ENCODE measurements around the gene INSRR.

DNA sequence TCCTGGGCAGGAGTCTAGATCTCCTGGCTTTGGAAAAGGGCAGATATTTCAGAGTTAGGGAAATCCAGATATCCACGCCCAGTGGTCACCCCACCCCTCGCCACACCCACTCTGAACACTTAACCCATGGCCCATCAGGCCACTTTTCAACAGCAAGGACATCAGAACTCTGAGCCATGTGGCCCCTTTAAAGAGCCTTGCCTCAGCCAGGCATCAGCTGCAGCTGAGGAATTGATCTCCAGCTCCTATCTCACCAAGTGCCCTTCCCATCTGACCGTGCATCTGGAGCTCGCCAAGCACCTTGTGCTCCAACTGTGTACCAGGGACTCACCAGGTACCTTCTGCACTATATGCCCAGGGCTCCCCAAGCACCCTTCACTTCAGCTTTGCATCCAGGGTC, 22.0 kb downstream of the INSRR start:
- TF ChIP-seq, protein P1, sequence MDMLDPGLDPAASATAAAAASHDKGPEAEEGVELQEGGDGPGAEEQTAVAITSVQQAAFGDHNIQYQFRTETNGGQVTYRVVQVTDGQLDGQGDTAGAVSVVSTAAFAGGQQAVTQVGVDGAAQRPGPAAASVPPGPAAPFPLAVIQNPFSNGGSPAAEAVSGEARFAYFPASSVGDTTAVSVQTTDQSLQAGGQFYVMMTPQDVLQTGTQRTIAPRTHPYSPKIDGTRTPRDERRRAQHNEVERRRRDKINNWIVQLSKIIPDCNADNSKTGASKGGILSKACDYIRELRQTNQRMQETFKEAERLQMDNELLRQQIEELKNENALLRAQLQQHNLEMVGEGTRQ (IDR thresholded peaks at IDR 0.05; ENCODE audit: low read depth, low read length) = no peak
- TF ChIP-seq, protein P2, sequence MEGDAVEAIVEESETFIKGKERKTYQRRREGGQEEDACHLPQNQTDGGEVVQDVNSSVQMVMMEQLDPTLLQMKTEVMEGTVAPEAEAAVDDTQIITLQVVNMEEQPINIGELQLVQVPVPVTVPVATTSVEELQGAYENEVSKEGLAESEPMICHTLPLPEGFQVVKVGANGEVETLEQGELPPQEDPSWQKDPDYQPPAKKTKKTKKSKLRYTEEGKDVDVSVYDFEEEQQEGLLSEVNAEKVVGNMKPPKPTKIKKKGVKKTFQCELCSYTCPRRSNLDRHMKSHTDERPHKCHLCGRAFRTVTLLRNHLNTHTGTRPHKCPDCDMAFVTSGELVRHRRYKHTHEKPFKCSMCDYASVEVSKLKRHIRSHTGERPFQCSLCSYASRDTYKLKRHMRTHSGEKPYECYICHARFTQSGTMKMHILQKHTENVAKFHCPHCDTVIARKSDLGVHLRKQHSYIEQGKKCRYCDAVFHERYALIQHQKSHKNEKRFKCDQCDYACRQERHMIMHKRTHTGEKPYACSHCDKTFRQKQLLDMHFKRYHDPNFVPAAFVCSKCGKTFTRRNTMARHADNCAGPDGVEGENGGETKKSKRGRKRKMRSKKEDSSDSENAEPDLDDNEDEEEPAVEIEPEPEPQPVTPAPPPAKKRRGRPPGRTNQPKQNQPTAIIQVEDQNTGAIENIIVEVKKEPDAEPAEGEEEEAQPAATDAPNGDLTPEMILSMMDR (conservative IDR thresholded peaks at IDR 0.05; ENCODE audit: low read depth, low read length) = no peak
- TF ChIP-seq CHD1 (IDR thresholded peaks at IDR 0.05; ENCODE audit: low read depth, low read length) = no peak
- no peak for TF ChIP-seq RFX5 (IDR thresholded peaks at IDR 0.05; ENCODE audit: low read depth, low read length)
- TF ChIP-seq CEBPB (IDR thresholded peaks at IDR 0.05; ENCODE audit: low read depth, low read length) = no peak
- TF ChIP-seq BHLHE40 (IDR thresholded peaks at IDR 0.05; ENCODE audit: low read depth, low read length) = no peak
- TF ChIP-seq RAD21 (IDR thresholded peaks at IDR 0.05; ENCODE audit: low read length) = no peak

Data from IMR-90 (cell line).